ENCODE measurements around the gene BCL2L1. TPM values are rescaled to one million over a fixed set of nuclear protein-coding genes. Genes with fewer than 3 reads are reported as not detected.
"Not testable (repeated sequence)": the region's sequence is repeated elsewhere in the genome, so short reads cannot be mapped to it uniquely, and the experiment has no call there.

BCL2L1 gene
- total RNA-seq, 2 donors from 2014 or later = 60.3 to 89.5 TPM

DNA sequence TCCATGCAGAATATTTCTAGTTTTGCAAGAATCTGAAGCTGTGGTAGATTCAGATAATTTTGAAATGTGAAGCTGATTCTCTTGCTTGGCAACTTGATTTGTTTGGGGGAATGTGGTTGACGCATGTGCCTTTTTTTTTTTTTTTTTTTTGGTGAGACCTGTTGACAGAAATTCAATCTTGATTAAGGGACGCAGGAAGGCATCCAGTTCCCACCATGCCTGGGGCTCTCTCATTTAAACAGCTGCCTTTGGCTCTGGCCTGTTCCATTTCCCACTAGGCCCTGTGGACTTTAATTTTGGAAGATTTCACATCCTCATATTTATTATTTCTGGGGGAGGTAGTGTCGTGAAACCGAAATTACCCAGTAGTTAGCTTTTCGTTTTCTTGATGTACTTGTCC is 25.0 kb upstream of the BCL2L1 start:
- WGBS, 2 experiments (ENCODE audit: insufficient coverage in 1 of 2, insufficient read length in 1 of 2) = 90 to 95% methylated on average over 2 to 5 of the region's 5 CpGs
- peaks cover 39% of the 10 kb centered on the region for H3K36me3 Mint-ChIP-seq (ENCODE audit: low read depth)
- TF ChIP-seq CTCF (conservative IDR thresholded peaks at IDR 0.05) = no peak
- no peak overlapping the region for H3K4me3 ChIP-seq (ENCODE audit: low read length)
- H3K4me3 Mint-ChIP-seq = no peak overlapping the region
- H3K27me3 ChIP-seq (ENCODE audit: control insufficient read depth, insufficient read depth, low read length, poor library complexity, severe bottlenecking) = no peaks in the 10 kb centered on the region
- no peak overlapping the region for H3K9ac ChIP-seq (ENCODE audit: extremely low read depth, low read length, poor library complexity, severe bottlenecking)
- peaks cover 48% of the 10 kb centered on the region for H3K36me3 ChIP-seq (ENCODE audit: control insufficient read depth, insufficient read depth, low read length)
- H3K27ac ChIP-seq (ENCODE audit: low read depth, low read length) = no peak overlapping the region
- no peaks in the 10 kb centered on the region for H3K9me3 ChIP-seq (ENCODE audit: control insufficient read depth, low read length)
- no peaks in the 10 kb centered on the region for H3K27me3 Mint-ChIP-seq (ENCODE audit: insufficient read depth)
- H3K27ac Mint-ChIP-seq = peak overlapping the region; percentile 23
- no peak for DNase-seq
- H3K4me1 Mint-ChIP-seq = peaks cover 18% of the 10 kb centered on the region
- no peaks in the 10 kb centered on the region for H3K9me3 Mint-ChIP-seq
- H3K4me1 ChIP-seq (ENCODE audit: control insufficient read depth, insufficient read depth, low read length) = no peaks in the 10 kb centered on the region

- not testable (repeated sequence) for H3K9me3 Mint-ChIP-seq; H3K27me3 Mint-ChIP-seq (ENCODE audit: insufficient read depth); H3K4me3 Mint-ChIP-seq; H3K27ac ChIP-seq (ENCODE audit: low read depth, low read length); H3K9ac ChIP-seq (ENCODE audit: extremely low read depth, low read length, poor library complexity, severe bottlenecking); H3K27me3 ChIP-seq (ENCODE audit: control insufficient read depth, insufficient read depth, low read length, poor library complexity, severe bottlenecking); H3K4me3 ChIP-seq (ENCODE audit: low read length); H3K9me3 ChIP-seq (ENCODE audit: control insufficient read depth, low read length); DNase-seq; H3K4me1 ChIP-seq (ENCODE audit: control insufficient read depth, insufficient read depth, low read length)
- WGBS, 2 experiments (ENCODE audit: insufficient coverage in 1 of 2, insufficient read length in 1 of 2) = 94% methylated on average over 12 to 14 of the region's 14 CpGs
- H3K36me3 ChIP-seq (ENCODE audit: control insufficient read depth, insufficient read depth, low read length) = peaks cover 48% of the 10 kb centered on the region
- H3K36me3 Mint-ChIP-seq (ENCODE audit: low read depth) = peaks cover 39% of the 10 kb centered on the region
- peak overlapping the region; percentile 19 for H3K27ac Mint-ChIP-seq
- H3K4me1 Mint-ChIP-seq = peaks cover 18% of the 10 kb centered on the region
Measured at GRCh38 chr20:31747028-31747427, 24.4 kb upstream of the BCL2L1 start.

GRCh38 chr20:31746068-31746878 is 23.6 kb upstream of the BCL2L1 start:
- DNase-seq = no peak
- peak overlapping the region; percentile 19 for H3K27ac Mint-ChIP-seq

More at GRCh38 chr20:31746068-31746878, 23.6 kb upstream of the BCL2L1 start:
- no peaks in the 10 kb centered on the region for H3K9me3 Mint-ChIP-seq
- Histone ChIP-seq H3K27ac (ENCODE audit: low read depth, low read length) (no peak overlapping the region), H3K36me3 (ENCODE audit: control insufficient read depth, insufficient read depth, low read length) (peaks cover 48% of the 10 kb centered on the region), H3K4me3 (ENCODE audit: low read length) (no peak overlapping the region), H3K27me3 (ENCODE audit: control insufficient read depth, insufficient read depth, low read length, poor library complexity, severe bottlenecking) (no peaks in the 10 kb centered on the region), H3K9ac (ENCODE audit: extremely low read depth, low read length, poor library complexity, severe bottlenecking) (no peak overlapping the region), H3K4me1 (ENCODE audit: control insufficient read depth, insufficient read depth, low read length) (no peaks in the 10 kb centered on the region), H3K9me3 (ENCODE audit: control insufficient read depth, low read length) (no peaks in the 10 kb centered on the region)
- no peak overlapping the region for H3K4me3 Mint-ChIP-seq
- H3K27me3 Mint-ChIP-seq (ENCODE audit: insufficient read depth) = no peaks in the 10 kb centered on the region
- peaks cover 20% of the 10 kb centered on the region for H3K4me1 Mint-ChIP-seq
- peaks cover 39% of the 10 kb centered on the region for H3K36me3 Mint-ChIP-seq (ENCODE audit: low read depth)
- WGBS, 2 experiments (ENCODE audit: insufficient coverage in 1 of 2, insufficient read length in 1 of 2) = 95% methylated on average over 1 of the region's 1 CpG; no CpG with 5 or more reads in 1 of the 2 experiments
- no peak for TF ChIP-seq CTCF (conservative IDR thresholded peaks at IDR 0.05)

Data from endodermal cell (in vitro differentiated cells).